HAP-1 (cell line): Measurements from ENCODE around the gene YIPF6.
"Not testable (repeated sequence)": the region's sequence is repeated elsewhere in the genome, so short reads cannot be mapped to it uniquely, and the experiment has no call there.

Experiments
- DNase-seq, 2 experiments: peaks; one replicate each; pipeline ENCODE4 v3.0.0-alpha.2; 2016 to 2020; ENCODE audit warnings: low spot score in 2 of 2
- H3K27me3 ChIP-seq: fragments of 250-450 bp; sonication (Bioruptor Pico); 2 replicates; pipeline ENCODE4 v1.5.1; 2020; ENCODE audit warnings: low read depth, mild to moderate bottlenecking, moderate library complexity
- H3K36me3 ChIP-seq: fragments of 250-450 bp; sonication (Bioruptor Pico); replicated peaks from 2 replicates; pipeline ENCODE4 v1.5.1; 2020; ENCODE audit warnings: mild to moderate bottlenecking
- H3K4me1 ChIP-seq: fragments of 250-450 bp; sonication (Bioruptor Pico); 2 replicates; pipeline ENCODE4 v1.5.1; 2020; ENCODE audit warnings: mild to moderate bottlenecking
- H3K4me3 ChIP-seq: fragments of 250-450 bp; sonication (Bioruptor Pico); 2 replicates; pipeline ENCODE4 v1.5.1; 2020; ENCODE audit warnings: mild to moderate bottlenecking, moderate library complexity
- H3K9me3 ChIP-seq: fragments of 250-450 bp; sonication (Bioruptor Pico); 2 replicates; pipeline ENCODE4 v1.5.1; 2020; ENCODE audit warnings: mild to moderate bottlenecking, moderate library complexity
- in situ Hi-C: fragments of 300-500 bp; cut with MboI; formaldehyde crosslinking; loops from 3 replicates; pipeline ENCODE4 v1.14.3; 2020; ENCODE audit warnings: low sequenced_read_pairs, inconsistent platforms, mixed read lengths

YIPF6 gene

DNA sequence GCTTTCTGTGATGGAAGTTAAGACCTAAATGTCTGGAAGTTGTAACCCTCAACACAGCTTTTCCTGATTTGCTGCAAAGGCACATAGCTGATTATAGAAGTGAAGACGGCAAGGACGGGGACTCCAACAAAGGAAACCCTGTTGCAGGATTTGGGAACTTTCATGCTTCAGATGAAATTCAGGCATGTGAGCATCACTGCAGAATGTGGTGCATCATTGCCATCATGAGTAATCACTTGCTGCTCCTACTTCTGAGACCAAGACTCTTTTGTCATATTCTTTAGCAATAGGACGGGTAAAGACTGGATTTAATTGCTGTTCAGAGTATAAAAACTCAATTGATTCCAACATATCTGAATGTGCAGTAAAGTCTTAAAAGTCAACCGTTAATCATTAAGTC, 35.8 kb downstream of the YIPF6 start:
- H3K4me1 ChIP-seq: no peaks in the 10 kb centered on the region
- in situ Hi-C loops: no loop called here
- no peak for DNase-seq
- no peaks in the 10 kb centered on the region for H3K27me3 ChIP-seq
- H3K36me3 ChIP-seq: peaks cover 50% of the 10 kb centered on the region
- H3K9me3 ChIP-seq: no peaks in the 10 kb centered on the region
- H3K4me3 ChIP-seq: no peak overlapping the region

DNA sequence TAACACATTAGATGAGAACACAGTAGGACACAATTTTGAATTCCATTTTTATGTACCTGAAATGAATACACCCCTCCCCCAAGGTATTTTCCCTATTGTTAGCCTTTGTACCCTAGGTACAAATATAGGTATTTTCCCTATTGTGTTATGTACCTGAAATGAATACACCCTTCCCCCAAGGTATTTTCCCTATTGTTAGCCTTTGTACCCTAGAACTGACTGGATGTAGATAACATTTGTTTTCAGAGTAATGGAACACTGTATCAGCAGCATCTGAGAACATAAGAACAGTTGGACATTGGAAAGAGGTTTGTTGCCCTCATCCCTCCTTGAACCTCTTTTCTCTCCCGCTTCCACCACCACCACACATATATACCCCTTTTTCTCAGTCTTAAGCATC, 37.6 kb downstream of the YIPF6 start:
- peaks cover 33% of the 10 kb centered on the region for H3K36me3 ChIP-seq
- no peak overlapping the region for H3K4me3 ChIP-seq
- no peaks in the 10 kb centered on the region for H3K4me1 ChIP-seq
- no peaks in the 10 kb centered on the region for H3K27me3 ChIP-seq
- DNase-seq: no peak
- no peaks in the 10 kb centered on the region for H3K9me3 ChIP-seq
- in situ Hi-C loops: no loop called here

- Histone ChIP-seq H3K4me3 (no peak overlapping the region), H3K4me1 (no peaks in the 10 kb centered on the region), H3K36me3 (peaks cover 28% of the 10 kb centered on the region), H3K9me3 (no peaks in the 10 kb centered on the region), H3K27me3 (no peaks in the 10 kb centered on the region)
- DNase-seq: no peak
- in situ Hi-C loops: no loop called here
These were observed 38.0 kb downstream of the YIPF6 start for GRCh38 chrX:68536884-68537283.

- H3K36me3 ChIP-seq: no peaks in the 10 kb centered on the region
- no peaks in the 10 kb centered on the region for H3K4me1 ChIP-seq
- in situ Hi-C loops: no loop called here
These were observed 51.3 kb downstream of the YIPF6 start for GRCh38 chrX:68550193-68550592.

GRCh38 chrX:68556036-68556435, 57.2 kb downstream of the YIPF6 start:
- H3K36me3 ChIP-seq: no peaks in the 10 kb centered on the region
- no peaks in the 10 kb centered on the region for H3K27me3 ChIP-seq
- in situ Hi-C loops: no loop called here
- H3K4me1 ChIP-seq: no peaks in the 10 kb centered on the region
- no peaks in the 10 kb centered on the region for H3K9me3 ChIP-seq
- H3K4me3 ChIP-seq: no peak overlapping the region
- DNase-seq: no peak

More at GRCh38 chrX:68550193-68550592, 51.3 kb downstream of the YIPF6 start:
- no peak for DNase-seq
- no peaks in the 10 kb centered on the region for H3K9me3 ChIP-seq
- no peak overlapping the region for H3K4me3 ChIP-seq
- H3K27me3 ChIP-seq: no peaks in the 10 kb centered on the region

GRCh38 chrX:68557126-68557525, 58.3 kb downstream of the YIPF6 start:
- H3K4me3 ChIP-seq, in situ Hi-C loops, H3K27me3 ChIP-seq, H3K9me3 ChIP-seq, DNase-seq, H3K36me3 ChIP-seq, H3K4me1 ChIP-seq: not testable (repeated sequence)

- DNase-seq, in situ Hi-C loops, H3K9me3 ChIP-seq, H3K27me3 ChIP-seq, H3K36me3 ChIP-seq, H3K4me3 ChIP-seq, H3K4me1 ChIP-seq: not testable (repeated sequence)
These were observed 61.1 kb downstream of the YIPF6 start for GRCh38 chrX:68559905-68560304.

GRCh38 chrX:68568136-68568535, 69.3 kb downstream of the YIPF6 start:
- Histone ChIP-seq H3K4me3 (no peak overlapping the region), H3K9me3 (no peaks in the 10 kb centered on the region), H3K27me3 (no peaks in the 10 kb centered on the region), H3K4me1 (no peaks in the 10 kb centered on the region), H3K36me3 (no peaks in the 10 kb centered on the region)
- in situ Hi-C loops: no loop called here
- no peak for DNase-seq

GRCh38 chrX:68570598-68570997, 71.7 kb downstream of the YIPF6 start:
- Histone ChIP-seq H3K36me3 (no peaks in the 10 kb centered on the region), H3K4me3 (no peak overlapping the region), H3K9me3 (no peaks in the 10 kb centered on the region), H3K4me1 (no peaks in the 10 kb centered on the region), H3K27me3 (no peaks in the 10 kb centered on the region)
- DNase-seq: no peak
- in situ Hi-C loops: no loop called here

DNA sequence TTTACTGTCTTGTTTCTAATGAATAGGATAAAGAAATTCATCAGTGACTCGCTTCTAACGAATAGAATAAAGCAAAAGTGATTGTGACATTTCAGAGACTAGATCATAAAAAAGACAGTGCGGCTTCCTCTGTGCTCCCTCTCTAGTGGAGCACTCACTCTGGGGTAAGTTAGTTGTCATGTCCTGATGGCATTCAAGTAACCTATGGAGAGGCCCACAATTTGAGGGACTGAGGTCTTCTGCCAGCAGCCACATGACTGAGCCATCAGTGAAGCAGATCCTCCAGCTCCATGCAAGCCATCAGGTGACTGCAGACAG, 72.4 kb downstream of the YIPF6 start:
- in situ Hi-C loops: no loop called here
- Histone ChIP-seq H3K4me1 (no peaks in the 10 kb centered on the region), H3K9me3 (no peaks in the 10 kb centered on the region), H3K27me3 (no peaks in the 10 kb centered on the region), H3K4me3 (no peak overlapping the region), H3K36me3 (no peaks in the 10 kb centered on the region)
- DNase-seq: no peak

DNA sequence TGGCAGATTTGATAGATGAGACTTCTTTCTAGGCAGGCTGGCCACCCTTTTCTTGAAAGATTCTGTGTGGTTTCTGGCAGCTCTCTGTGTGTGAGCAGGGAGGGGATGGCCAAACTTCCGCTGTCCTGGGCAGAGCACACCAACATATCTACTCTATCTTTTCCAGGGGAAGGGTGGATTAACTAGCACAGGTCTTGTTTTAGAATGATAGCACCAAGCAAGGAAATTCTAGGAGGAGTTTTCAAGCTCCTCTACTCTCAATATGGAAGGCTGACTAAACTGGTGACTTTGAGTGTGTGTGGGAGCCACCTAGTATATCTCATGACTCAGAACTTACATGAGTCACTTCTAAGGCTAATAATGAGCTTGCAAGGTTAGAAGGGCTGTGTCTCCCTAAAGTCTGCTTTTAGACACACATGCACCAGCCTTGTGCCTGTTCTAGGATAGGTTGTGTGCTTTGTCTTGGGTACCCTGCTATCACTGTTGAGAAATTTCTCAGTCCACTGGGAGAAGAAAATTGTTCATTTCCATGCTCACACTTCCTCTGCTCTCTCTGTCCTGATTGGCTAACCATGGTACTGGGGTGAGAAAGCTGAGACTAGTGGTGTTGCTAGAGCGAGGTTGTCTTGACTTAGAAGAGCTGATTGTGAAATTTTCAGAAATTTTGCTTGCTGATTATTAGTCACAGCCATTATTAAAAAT, 72.9 kb downstream of the YIPF6 start:
- in situ Hi-C loops: no loop called here
- Histone ChIP-seq H3K36me3 (no peaks in the 10 kb centered on the region), H3K27me3 (no peaks in the 10 kb centered on the region), H3K9me3 (no peaks in the 10 kb centered on the region), H3K4me3 (no peak overlapping the region), H3K4me1 (no peaks in the 10 kb centered on the region)
- DNase-seq: no peak

- no peak for DNase-seq
- no peak overlapping the region for H3K4me3 ChIP-seq
- H3K36me3 ChIP-seq: no peaks in the 10 kb centered on the region
- no peaks in the 10 kb centered on the region for H3K27me3 ChIP-seq
- no peaks in the 10 kb centered on the region for H3K9me3 ChIP-seq
- in situ Hi-C loops: no loop called here
- no peaks in the 10 kb centered on the region for H3K4me1 ChIP-seq
These were observed 75.4 kb downstream of the YIPF6 start for GRCh38 chrX:68574240-68574639.

DNA sequence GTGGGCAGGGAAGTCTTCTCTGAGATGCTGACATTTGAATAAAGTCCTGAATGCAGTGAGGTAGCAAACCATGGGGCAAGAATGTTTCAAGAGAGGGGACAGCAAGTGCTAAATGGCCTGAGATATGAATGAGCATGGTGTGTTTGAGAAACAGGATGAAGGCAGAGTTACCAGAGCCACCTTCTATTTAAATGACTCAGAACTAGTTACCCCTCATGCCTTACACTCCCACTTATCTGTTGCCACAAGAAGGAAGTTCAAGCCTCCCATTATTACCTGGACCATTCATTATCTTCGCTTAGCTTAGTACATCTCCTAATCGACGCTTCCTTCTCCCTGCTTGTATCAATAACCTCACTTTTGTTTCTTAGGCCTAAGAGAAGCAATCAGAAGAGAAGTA, 81.0 kb downstream of the YIPF6 start:
- no peaks in the 10 kb centered on the region for H3K9me3 ChIP-seq
- no peaks in the 10 kb centered on the region for H3K4me1 ChIP-seq
- no peaks in the 10 kb centered on the region for H3K27me3 ChIP-seq
- in situ Hi-C loops: no loop called here
- H3K36me3 ChIP-seq: no peaks in the 10 kb centered on the region
- no peak overlapping the region for H3K4me3 ChIP-seq
- no peak for DNase-seq

GRCh38 chrX:68584221-68584620, 85.4 kb downstream of the YIPF6 start:
- Histone ChIP-seq H3K27me3 (no peaks in the 10 kb centered on the region), H3K36me3 (no peaks in the 10 kb centered on the region), H3K9me3 (no peaks in the 10 kb centered on the region), H3K4me3 (no peak overlapping the region), H3K4me1 (no peaks in the 10 kb centered on the region)
- no peak for DNase-seq
- in situ Hi-C loops: no loop called here
